Astrocyte of the hippocampus (primary cell): ENCODE results near the gene ANKLE1.
"Not testable (repeated sequence)": the region's sequence is repeated elsewhere in the genome, so short reads cannot be mapped to it uniquely, and the experiment has no call there.

Source experiments
- DNase-seq: peaks from one replicate; pipeline ENCODE4 v3.0.0; 2011; ENCODE audit warnings: low read depth, low spot score

The ANKLE1 gene

DNA sequence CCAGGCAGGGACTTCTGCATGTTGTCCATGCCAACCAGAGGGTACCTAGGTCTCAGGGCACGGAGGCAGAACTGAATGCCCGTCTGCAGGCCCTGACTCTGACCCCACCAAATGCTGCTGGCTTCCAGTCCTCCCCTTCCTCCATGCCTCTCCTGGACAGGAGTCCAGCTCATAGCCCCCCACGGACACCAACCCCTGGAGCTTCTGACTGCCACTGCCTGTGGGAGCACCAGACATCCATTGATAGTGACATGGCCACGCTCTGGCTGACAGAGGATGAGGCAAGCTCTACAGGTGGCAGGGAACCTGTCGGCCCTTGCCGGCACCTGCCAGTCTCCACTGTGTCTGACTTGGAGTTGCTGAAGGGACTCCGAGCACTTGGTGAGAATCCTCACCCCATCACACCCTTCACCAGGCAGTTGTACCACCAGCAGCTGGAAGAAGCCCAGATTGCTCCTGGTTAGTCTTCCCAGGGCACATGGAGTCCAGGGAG, 1.8 kb downstream of the ANKLE1 start:
- DNase-seq, result no peak

DNA sequence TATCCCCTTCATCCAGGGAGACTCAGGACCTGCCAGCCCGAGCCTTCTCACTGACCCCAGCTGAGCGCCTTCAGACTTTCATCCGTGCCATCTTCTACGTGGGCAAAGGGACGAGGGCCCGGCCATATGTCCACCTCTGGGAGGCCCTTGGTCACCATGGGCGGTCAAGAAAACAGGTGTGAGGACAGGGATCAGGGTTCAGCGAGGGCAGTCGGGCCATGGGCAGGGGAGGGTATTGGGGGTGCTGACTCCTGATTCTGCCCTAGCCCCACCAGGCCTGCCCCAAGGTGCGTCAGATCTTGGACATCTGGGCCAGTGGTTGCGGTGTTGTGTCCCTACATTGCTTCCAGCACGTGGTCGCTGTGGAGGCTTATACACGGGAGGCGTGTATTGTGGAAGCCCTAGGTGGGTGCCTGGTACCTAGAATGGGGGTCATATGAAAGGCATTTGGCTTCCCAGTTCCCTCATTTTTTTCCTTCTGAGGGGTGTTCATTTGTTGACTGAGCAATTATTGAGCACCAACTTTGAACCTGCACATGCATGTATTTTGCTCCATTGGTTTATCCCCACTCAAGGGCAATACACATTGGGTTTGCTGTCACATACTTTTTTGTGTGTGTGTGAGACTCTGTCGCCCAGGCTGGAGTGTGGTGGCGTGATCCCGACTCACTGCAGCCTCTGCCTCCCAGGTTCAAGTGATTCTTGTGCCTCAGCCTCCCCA, 3.9 kb downstream of the ANKLE1 start:
- no peak for DNase-seq

DNA sequence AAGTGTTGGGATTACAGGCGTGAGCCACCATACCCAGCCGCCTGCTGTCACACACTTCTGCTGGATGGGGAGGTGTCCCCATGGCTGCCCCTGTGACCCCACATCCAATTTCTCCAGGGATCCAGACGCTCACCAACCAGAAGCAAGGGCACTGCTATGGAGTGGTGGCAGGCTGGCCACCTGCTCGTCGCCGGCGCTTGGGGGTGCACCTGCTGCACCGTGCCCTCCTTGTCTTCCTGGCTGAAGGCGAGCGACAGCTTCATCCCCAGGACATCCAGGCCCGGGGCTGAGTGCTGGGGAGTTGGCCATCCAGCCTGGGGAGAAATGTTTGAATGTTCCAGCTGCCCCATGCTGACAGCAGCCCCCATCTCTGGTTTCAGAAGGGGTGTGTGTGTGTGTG, 4.6 kb downstream of the ANKLE1 start:
- no peak for DNase-seq

DNA sequence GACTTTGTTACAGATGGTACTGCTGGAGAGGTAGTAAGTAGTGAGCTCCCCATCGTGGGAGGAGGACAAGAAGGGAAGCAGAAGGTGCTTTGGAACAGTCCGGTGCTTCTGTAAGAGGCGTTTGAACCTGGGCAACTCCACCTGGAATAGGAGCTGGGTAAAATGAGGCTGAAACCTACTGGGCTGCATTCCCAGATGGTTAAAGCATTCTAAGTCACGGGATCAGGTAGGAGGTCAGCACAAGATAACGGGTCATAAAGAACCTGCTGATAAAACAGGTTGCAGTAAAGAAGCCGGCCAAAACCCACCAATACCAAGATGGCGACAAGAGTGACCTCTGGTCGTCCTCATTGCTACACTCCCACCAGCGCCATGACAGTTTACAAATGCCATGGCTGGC, 5.1 kb downstream of the ANKLE1 start:
- no peak for DNase-seq

DNA sequence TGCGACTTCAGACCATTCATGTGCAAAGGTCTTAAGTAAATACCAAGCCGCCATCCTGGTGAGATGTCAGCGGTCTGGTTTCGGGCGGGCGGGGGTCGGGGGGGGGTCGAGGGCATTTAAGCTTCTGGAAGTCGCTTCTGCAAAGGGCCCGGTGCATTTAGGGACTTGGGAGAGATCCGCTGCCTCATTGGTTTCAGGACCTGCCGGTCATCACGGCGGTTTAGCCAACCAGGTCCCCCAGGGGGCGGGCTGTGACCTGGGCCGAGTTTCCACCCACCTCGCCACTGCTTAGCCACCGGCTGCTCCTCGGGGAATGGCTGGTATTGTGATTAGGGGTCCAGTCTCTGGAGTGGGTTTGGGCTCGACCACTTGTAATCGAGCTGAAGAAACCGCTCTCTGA, 7.8 kb downstream of the ANKLE1 start:
- peak; percentile 91 for DNase-seq

DNA sequence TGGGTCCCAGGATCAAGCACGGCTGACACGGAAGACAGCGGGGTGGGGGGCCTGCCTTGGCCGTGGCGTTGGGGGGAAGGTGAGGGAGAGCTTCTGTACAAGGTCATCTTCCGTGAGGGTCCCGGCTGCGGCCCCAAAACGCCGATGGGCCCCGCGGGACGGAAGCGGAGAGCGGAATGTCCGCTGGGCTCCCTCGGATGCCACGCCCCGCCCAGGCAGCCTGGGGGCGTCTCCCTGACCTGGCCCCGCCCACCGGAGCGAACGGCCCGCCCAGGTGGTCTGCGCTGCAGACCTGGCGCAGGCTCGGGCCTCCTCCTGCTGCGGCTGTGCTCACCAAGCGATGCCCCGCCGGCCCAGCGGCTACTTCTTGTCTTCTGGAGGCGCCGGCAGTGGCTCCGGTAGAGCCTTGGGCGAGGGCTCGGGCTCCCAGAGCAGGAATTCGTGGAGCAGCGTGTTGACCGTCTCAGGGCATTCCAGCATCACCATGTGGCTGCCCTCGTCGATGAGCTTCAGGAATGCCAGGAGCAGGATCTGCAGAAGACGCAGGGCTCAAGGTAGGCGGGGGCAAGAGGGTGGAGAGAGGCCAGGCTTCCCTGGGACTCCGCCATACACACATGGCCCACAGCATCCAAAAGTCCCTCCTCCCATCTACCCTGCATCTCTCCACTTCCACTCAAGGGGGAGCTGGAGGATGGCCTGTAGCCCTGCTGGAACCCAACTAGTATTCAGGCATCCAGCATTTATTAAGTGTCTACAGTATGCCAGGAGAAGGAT, 10.8 kb downstream of the ANKLE1 start:
- DNase-seq, result peak; percentile 91

DNA sequence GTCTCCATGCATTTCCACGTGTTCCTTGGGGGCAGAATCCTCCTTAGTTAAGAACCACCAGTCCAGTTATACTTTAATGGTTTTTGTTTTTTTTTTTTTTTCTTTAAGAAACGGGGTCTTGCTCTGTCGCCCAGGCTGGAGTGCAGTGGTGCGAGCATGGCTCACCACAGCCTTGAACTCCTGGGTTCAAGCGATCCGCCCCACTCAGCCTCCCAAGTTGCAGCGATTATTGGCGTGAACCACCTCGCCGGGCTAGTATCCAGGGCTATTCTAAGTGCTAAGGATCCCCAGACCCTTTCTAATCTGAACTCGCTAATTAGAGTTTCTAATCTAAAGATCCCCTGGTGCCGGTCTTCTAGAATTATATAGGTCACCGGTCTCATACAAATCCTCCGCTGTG, 11.9 kb downstream of the ANKLE1 start:
- DNase-seq, result no peak

DNA sequence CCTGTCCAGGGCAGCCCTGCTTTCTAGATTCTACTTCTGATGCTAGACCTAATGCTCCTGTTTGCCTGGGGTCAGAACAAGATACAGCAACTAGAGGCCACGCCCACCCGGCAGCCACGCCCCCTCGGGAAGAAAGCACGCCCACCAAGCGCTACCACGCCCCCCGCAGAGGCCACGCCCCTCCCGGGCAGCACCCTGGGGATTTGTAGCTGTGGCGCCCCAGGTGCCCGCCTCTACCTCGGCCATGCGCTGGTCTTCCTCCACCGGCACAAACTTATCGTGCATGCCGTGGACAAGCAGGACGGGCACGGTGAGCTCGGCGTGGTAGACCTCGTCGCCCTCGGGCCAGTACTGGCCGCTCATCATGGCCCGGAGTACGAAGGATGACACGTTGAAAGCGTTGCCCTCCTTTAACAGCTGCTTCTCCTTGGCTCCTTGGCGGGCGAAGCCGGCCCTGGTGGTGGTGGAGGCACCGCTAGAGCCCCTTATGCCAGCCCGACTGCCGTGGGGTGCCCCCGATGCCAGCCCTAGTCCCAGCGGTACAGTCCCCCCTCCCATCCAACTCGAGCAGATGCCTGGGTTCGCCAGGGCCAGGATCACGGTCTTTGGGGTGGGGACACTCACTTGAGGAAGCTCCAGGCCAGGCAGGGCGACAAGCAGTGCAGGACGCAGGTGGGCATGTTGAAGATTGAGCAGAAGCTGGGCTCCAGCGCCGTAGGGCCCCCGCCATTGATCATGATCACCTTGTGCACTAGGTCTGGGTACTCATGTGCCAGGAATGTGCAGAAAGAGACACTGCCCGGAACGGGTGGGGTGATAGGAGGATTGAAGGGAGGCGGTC, 12.6 kb downstream of the ANKLE1 start:
- DNase-seq, result peak; percentile 29

DNA sequence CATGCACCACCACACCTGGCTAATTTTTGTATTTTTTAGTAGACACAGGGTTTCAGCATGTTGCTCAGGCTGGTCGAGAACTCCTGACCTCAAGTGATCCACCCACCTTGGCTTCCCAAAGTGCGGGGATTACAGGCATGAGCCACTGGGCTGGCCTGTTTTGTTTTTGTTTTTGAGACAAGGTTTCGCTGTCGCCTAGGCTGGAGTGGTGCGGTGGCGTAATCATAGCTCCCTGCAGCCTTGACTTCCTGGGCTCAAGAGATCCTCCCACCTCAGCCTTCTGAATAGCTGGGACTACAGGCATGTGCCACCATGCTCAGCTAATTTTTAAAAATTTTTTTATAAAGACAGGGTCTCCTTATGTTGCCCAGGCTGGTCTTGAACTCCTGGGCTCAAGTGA, 13.8 kb downstream of the ANKLE1 start:
- DNase-seq, result not testable (repeated sequence)

DNA sequence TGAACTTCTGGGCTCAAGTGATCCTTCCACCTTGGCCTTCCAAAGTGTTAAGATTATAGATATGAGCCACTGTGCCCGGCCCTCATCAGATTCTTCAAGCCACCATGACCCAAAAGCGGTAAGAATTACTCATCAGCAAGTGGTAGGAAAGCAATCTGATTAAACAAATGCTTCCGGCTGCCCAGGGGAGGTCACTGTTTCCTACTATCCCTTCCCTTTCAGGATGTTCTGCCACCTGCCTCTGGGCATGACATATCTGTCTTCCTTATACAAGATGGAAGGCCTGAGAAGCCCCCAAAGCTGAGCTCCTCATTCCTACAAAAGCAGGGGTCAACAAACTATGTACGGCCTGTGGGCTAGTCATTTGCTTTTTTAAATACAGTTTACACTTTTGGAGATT, 14.6 kb downstream of the ANKLE1 start:
- DNase-seq, result peak; percentile 28

DNA sequence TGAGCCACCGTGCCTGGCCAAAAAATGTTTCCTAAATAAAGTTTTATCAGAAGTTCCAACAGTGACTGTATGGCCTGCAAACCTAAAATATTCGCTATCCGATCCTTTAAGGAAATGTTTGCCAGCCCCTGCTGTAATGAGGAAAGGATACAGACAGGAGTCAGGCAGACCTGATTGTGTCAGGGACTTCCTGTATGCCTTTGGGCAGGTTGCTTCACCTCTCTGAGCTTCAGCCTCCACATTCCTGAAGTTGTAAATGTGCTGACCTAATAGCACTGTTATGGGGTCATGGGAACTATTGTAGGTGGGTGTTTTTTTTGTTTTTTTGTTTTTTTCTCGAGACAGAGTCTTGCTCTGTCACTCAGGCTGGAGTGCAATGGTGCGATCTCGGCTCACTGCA, 15.3 kb downstream of the ANKLE1 start:
- DNase-seq, result no peak

DNA sequence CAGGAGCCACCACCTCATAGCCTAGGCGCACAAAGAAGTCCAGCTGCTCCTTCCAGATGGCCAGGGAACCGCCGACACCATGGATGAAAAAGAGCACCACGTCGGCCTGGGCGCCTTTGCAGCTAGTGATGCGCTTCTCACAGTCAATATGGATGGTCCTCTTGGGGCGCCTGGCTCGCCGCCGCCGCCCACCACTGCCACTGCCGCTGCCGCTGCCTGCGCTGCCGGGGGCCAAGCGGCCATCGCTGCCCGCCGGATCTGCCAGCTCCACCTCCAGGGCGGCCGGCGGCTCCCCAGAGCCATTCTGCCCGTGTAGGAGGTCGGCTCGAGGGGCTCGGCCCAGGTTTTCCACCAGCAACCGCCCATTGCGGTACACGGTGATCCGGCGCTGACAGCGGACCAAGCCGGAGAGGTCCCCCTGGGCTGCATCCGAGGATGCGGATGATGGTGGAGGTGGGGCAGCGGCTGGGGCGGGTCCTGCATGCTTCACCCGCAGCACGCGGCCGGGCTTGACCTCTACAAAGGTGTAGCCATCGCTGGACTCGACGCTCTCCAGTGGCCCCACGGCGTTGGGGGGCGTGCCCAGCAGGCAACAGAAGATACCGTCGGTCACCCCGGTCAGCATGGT, 19.4 kb downstream of the ANKLE1 start:
- DNase-seq, result no peak

DNA sequence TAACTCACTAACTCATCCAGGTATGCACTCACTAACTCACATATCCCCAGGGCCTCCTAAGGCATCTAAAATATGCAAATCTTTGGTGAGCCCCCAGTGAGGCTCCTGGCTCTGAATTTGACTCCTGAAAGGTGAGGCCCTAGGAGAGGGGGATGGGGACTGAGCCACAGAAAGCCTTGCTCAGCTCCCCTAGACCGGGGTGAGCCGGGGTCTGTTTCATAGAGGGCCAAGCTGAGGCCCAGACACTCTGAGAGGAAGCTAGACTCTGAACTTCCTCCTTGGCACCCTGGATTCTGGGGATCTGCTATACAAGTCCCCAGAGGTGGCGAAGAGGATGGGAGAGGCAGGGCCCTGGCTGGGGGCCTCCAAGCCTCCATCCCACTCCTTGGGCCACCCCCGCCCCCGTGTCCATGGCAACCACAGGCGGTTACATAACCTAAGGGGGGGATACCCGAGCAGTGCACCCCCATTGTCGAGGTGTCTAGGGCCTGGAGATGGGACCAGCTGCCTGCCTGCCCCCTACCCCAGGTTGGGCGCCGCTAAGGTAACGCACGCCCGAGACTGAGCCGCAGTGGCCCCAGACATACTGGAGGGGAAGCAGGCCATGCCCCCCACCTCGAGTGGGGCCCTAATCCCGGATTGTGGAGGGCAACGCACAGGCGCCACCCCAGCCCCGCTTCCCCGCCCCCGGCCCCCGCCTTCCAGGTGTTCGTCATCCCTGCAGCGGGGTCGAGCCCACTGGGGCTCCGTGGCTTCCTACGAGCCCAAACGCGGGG, 20.9 kb downstream of the ANKLE1 start:
- no peak for DNase-seq

DNA sequence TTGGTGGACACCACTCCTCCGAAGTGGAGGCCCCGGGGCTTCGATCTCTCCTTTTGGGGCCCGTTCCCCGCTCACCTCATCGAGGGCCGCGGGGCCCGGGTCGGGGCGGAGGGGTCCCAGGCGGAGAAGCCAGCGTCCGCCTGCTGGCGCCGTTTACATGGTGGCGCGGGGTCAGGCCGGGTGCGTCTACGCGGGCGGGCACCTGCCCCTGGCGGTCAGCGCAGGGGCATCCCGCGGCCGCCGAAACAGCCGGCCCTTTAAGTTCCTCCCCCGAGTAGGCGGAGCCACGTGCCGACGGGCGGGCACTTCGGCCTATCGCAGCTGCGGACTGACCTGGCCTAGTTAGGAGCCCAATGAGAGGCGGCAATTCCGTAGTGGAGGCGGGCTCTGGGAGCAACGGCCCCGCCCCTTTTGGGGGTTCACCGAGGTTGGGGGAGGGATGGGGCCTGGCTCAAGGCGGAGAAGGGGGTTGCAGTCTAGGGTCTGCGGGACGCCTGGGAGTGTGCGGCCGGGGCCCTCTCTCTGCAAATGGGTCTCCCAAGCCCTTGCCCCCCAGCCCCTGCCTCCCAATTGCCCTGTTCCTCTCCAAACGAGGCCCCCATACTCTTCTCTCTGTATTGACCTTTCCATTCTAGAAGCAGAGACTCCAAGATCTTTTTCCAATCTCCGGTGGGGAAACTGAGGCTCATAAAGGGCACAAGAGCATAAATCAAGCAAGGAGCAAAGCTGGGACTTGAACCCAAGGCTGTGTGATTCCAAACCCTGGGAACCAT, 21.7 kb downstream of the ANKLE1 start, which contains the start of gene ABHD8:
Gene ABHD8, minus strand, starts transcription at position 259 of the 773 bp plus-strand sequence. CDS start 1,809 bp downstream, outside the sequence.
- DNase-seq, result peak; percentile 98

DNA sequence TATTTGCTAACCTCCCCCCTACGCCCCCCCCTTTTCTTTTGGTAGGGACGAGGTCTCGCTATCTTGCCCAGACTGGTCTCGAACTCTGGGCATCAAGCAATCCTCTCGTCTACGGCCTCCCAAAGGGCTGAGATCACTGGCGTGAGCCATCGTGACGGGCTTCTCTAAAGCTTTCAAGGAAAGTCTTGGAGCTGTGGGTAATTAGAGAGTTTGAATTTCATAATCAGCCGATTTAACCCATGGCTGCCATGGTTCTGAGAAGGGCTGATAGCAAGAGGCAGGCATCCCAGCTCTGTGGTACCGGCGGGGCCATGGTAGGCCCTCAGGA, 22.2 kb downstream of the ANKLE1 start:
- no peak for DNase-seq

DNA sequence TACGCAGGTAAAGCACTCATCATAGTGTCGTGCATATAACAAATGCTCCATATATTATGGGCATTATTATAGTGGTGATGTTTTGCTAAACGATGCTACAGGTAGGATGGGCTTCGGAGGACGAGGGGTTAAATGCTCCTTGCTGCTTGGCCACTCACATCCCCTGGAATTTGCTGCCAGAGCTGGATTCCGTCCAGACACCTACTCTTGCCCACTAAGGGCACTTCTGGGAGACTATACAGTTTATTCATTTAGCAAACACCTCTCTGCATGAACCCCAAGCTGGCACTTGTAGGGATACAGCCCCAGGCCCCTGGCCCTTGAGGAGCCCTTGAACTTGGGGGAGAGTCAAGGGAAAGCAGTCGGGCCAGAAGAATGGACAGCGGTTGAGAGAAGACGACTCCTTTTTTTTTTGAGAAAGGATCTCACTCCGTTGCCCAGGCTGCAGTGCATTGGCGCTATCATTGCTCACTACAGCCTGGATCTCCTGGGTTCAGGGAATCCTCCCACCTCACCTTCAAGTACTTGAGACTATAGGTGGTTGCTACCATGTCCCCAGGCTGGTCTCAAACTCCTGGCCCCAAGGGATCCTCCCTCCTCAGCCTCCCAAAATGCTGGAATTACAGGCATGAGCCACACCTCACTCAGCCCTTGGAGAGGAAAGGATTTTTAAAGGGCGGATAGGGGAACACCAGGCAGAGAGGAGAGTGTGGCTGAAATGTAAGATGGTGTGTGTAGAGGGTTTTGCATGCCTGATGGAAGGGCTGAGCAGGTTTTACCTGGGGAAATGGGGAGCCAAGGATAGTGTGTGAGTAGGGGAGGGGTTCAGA, 22.9 kb downstream of the ANKLE1 start:
- peak; percentile 38 for DNase-seq

DNA sequence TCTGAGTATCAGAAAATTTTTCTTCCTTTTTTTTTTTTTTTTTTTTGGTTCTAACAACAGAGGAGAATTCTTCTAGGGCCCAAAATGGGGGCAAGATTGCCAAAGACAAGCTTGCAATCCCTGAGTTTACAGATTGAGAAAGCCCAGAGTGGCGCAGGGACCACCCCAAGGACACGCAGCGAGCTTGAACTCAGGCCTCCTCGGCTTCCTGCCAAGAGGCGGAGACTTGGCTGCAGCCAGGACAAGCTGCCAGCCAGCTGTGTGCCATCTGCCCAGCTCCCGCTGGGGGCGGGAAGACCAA, 23.5 kb downstream of the ANKLE1 start:
- DNase-seq, result no peak

DNA sequence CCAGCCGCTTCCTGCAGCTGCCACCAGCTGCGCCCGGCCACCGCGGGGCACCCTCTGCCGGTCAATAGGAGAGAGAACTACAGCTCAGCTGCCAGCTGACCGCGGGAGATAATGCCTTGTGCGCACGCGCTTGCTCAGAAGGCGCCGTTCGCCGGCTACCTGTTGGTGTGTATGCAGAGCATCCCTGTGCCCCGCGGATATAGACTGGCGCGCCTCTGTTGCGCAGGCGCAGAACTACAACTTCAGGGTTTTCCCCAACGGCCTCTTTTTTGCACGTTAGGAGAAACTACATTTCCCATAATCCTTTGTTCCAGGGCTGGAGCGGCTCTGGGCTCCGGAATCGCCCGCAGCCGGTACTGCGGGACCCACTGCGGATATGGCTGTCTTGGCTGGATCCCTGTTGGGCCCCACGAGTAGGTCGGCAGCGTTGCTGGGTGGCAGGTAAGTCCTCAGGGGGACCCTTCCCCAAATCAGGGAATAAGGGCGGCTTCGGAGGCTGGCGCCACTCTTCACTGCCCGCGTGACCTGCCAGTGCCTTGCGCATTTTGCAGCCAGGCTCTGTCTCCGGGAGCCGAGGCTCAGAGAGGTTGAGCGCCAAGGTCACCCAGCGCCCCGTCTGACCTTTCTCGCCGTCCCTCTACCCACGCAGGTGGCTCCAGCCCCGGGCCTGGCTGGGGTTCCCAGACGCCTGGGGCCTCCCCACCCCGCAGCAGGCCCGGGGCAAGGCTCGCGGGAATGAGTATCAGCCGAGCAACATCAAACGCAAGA, 24.0 kb downstream of the ANKLE1 start, which contains the start of gene MRPL34:
Gene MRPL34, plus strand, starts transcription at position 356 of the 768 bp plus-strand sequence. Its CDS starts 21 bp downstream, at position 377.
- peak; percentile 99 for DNase-seq
